ENCODE results near the gene LIPE.

DNA sequence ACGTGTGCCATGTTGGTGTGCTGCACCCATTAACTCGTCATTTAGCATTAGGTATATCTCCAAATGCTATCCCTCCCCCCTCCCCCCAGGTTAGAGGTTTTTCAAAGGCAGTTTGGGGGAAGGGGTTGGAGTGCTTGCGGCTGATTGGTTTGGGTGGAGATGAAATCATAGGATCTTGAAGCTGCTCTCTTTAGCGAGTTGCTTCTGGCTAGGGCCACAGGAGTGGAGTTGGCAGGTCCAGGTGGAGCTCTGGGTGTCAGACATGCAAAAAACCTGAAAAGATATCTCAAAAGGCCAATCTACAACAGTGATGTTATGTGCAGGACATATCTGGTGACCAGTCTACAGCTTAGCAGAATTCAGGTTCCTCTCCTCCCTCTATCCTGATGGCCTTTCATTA lies 48.2 kb upstream of the LIPE start:
- TF ChIP-seq POLR2AphosphoS5 (IDR thresholded peaks at IDR 0.05; ENCODE audit: low read depth, low read length) (no peak), POLR2A (IDR thresholded peaks at IDR 0.05; ENCODE audit: low read depth, low read length) (no peak)

Measured in GM12891 (cell line).